ENCODE results near the gene MORN1. TPM values are rescaled to one million over a fixed set of nuclear protein-coding genes. Genes with fewer than 3 reads are reported as not detected.

The MORN1 gene
- total RNA-seq, 1 donor from 2014 or later, result 12.7 TPM

GRCh38 chr1:2307064-2307605 is 84.2 kb downstream of the MORN1 start:
- Mint-ChIP-seq H3K4me3 (ENCODE audit: unreplicated experiment) (no peak overlapping the region), H3K27me3 (ENCODE audit: unreplicated experiment) (no peaks in the 10 kb centered on the region)

GRCh38 chr1:2306151-2306978 is 85.0 kb downstream of the MORN1 start:
- peaks cover 9% of the 10 kb centered on the region for H3K4me1 Mint-ChIP-seq (ENCODE audit: unreplicated experiment)
- no peak for DNase-seq (ENCODE audit: extremely low spot score, unreplicated experiment)
- TF ChIP-seq, protein P1, sequence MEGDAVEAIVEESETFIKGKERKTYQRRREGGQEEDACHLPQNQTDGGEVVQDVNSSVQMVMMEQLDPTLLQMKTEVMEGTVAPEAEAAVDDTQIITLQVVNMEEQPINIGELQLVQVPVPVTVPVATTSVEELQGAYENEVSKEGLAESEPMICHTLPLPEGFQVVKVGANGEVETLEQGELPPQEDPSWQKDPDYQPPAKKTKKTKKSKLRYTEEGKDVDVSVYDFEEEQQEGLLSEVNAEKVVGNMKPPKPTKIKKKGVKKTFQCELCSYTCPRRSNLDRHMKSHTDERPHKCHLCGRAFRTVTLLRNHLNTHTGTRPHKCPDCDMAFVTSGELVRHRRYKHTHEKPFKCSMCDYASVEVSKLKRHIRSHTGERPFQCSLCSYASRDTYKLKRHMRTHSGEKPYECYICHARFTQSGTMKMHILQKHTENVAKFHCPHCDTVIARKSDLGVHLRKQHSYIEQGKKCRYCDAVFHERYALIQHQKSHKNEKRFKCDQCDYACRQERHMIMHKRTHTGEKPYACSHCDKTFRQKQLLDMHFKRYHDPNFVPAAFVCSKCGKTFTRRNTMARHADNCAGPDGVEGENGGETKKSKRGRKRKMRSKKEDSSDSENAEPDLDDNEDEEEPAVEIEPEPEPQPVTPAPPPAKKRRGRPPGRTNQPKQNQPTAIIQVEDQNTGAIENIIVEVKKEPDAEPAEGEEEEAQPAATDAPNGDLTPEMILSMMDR (IDR thresholded peaks at IDR 0.05), result no peak
- no peak overlapping the region for H3K27ac Mint-ChIP-seq (ENCODE audit: unreplicated experiment)
- H3K27me3 Mint-ChIP-seq (ENCODE audit: unreplicated experiment), result no peaks in the 10 kb centered on the region
- no peaks in the 10 kb centered on the region for H3K9me3 Mint-ChIP-seq (ENCODE audit: unreplicated experiment)
- H3K4me3 Mint-ChIP-seq (ENCODE audit: unreplicated experiment), result no peak overlapping the region
- H3K36me3 Mint-ChIP-seq (ENCODE audit: unreplicated experiment), result peaks cover 23% of the 10 kb centered on the region

More at GRCh38 chr1:2307064-2307605, 84.2 kb downstream of the MORN1 start:
- Mint-ChIP-seq H3K36me3 (ENCODE audit: unreplicated experiment) (peaks cover 23% of the 10 kb centered on the region), H3K9me3 (ENCODE audit: unreplicated experiment) (no peaks in the 10 kb centered on the region), H3K27ac (ENCODE audit: unreplicated experiment) (no peak overlapping the region), H3K4me1 (ENCODE audit: unreplicated experiment) (peaks cover 7% of the 10 kb centered on the region)
- no peak for DNase-seq (ENCODE audit: extremely low spot score, unreplicated experiment)
- TF ChIP-seq, protein P1 (IDR thresholded peaks at IDR 0.05), result no peak

DNA sequence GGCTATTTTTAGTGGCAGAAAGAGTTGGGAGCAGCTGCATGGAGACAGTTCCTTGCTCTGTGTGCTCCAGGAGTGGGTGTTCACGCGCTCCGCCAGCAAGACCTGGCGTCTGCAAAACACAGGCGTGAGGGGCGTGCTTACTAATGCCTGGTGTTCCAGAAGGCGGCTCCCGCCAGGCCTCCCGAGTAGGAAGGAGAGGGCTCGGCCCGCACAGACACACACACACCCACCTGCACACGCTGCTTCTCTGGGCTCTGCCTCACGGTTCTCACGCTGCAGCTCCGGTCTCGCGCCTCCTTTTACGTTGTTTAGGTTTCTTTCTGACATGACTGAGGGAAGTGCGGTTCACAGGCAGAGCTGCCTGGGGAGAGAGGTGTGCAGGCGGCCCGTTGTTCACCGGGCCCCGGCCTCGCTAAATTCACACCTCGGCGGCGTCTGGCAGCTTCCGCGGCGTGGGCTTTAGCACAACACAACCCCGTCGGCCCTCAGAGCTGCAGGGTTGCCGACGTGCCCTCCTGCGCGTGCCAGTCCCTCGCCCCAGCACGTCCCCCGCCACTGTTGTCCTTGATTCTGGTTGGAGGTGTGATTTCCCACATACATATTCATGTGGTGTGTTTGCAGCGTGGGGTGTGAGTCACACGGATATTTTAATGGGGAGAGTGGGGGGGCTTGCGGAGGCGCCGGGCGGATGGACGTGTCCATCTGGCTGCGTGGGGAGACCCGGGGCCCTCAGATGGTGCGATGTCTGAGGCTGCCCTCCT is 86.3 kb downstream of the MORN1 start:
- no peaks in the 10 kb centered on the region for H3K27me3 Mint-ChIP-seq (ENCODE audit: unreplicated experiment)
- DNase-seq (ENCODE audit: extremely low spot score, unreplicated experiment), result no peak
- no peaks in the 10 kb centered on the region for H3K9me3 Mint-ChIP-seq (ENCODE audit: unreplicated experiment)
- peaks cover 15% of the 10 kb centered on the region for H3K4me1 Mint-ChIP-seq (ENCODE audit: unreplicated experiment)
- no peak overlapping the region for H3K4me3 Mint-ChIP-seq (ENCODE audit: unreplicated experiment)
- no peak overlapping the region for H3K27ac Mint-ChIP-seq (ENCODE audit: unreplicated experiment)
- peaks cover 23% of the 10 kb centered on the region for H3K36me3 Mint-ChIP-seq (ENCODE audit: unreplicated experiment)
- TF ChIP-seq, protein P1 (IDR thresholded peaks at IDR 0.05), result no peak

DNA sequence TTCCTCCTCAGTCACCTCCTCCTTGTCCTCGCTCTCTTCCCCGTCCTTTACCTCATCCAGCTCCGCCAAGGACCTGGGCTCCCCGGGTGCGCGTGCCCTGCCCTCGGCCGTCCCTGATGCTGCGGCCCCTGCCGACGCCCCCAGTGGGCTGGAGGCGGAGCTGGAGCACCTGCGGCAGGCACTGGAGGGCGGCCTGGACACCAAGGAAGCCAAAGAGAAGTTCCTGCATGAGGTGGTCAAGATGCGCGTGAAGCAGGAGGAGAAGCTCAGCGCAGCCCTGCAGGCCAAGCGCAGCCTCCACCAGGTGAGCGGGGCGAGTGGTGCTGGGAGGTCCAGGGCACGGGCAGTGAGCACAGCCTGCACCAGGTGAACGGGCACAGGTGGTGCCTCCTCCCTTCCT is 87.1 kb downstream of the MORN1 start:
- no peaks in the 10 kb centered on the region for H3K9me3 Mint-ChIP-seq (ENCODE audit: unreplicated experiment)
- peaks cover 21% of the 10 kb centered on the region for H3K36me3 Mint-ChIP-seq (ENCODE audit: unreplicated experiment)

More for the DNA sequence above, 87.1 kb downstream of the MORN1 start:
- peaks cover 20% of the 10 kb centered on the region for H3K4me1 Mint-ChIP-seq (ENCODE audit: unreplicated experiment)
- no peak for DNase-seq (ENCODE audit: extremely low spot score, unreplicated experiment)
- no peak overlapping the region for H3K27ac Mint-ChIP-seq (ENCODE audit: unreplicated experiment)
- H3K4me3 Mint-ChIP-seq (ENCODE audit: unreplicated experiment), result no peak overlapping the region
- TF ChIP-seq, protein P1 (IDR thresholded peaks at IDR 0.05), result no peak
- H3K27me3 Mint-ChIP-seq (ENCODE audit: unreplicated experiment), result no peaks in the 10 kb centered on the region
